AG09319 (cell line): Measurements from ENCODE around the gene COL4A3.

ENCODE experiments used
- DNase-seq: peaks from one replicate; pipeline ENCODE4 v3.0.0-alpha.2; 2010; ENCODE audit warnings: low read depth; ENCODE audit errors: extremely low read depth
- CTCF ChIP-seq: IDR thresholded peaks from 2 replicates; pipeline ENCODE4 v1.5.1; 2011; ENCODE audit warnings: low read depth, mild to moderate bottlenecking, inconsistent platforms, low read length, moderate library complexity

The COL4A3 gene

DNA sequence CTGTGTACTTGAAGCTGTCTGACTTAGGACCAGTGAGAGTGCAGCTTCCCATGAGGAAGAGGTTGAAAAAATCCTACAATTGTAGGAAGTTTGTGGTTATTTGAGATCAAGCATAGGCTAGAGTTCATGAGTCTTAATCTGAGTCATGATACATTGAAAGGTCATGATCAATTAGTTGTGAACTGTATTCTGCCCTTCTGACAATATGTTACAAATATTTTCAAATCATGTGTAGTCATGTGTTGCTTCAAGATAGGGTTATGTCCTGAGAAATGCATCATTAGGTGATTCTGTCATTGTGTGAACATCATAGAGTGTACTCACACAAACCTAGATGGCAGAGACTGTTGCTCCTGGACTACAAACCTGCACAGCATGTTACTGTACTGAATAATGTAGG is 92.2 kb downstream of the COL4A3 start:
- TF ChIP-seq CTCF: no peak
- no peak for DNase-seq

GRCh38 chr2:227257820-227258219 is 93.4 kb downstream of the COL4A3 start:
- DNase-seq: no peak
- no peak for TF ChIP-seq CTCF

- DNase-seq: no peak
- no peak for TF ChIP-seq CTCF
Observed at GRCh38 chr2:227260041-227260440, 95.6 kb downstream of the COL4A3 start.

- DNase-seq: no peak
Observed at GRCh38 chr2:227267410-227268115, 103.1 kb downstream of the COL4A3 start.

DNA sequence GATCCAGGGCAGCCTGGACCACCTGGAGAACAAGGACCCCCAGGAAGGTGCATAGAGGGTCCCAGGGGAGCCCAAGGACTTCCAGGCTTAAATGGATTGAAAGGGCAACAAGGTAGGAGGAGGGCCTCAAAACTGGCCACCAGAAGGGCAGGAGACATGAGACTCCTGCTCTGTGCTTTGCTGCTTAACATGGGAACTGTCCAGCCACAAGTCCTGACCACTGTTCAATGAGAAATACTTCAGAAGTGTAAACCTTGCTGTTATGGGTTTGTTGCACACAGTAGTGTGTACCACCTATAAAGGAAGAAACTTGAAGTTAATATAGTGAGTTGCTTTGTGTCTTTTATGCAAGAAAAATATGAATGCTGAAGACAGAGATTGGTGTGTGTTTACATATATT is 116.5 kb downstream of the COL4A3 start:
- DNase-seq: no peak
- no peak for TF ChIP-seq CTCF

More at GRCh38 chr2:227267410-227268115, 103.1 kb downstream of the COL4A3 start:
- TF ChIP-seq CTCF: no peak

- no peak for TF ChIP-seq CTCF
- no peak for DNase-seq
Observed at GRCh38 chr2:227285741-227286236, 121.4 kb downstream of the COL4A3 start.

- no peak for DNase-seq
- no peak for TF ChIP-seq CTCF
Observed at GRCh38 chr2:227287771-227288170, 123.3 kb downstream of the COL4A3 start.
